IPS-15b (cell line): ENCODE results near the gene KNG1.
"Not testable (repeated sequence)": the region's sequence is repeated elsewhere in the genome, so short reads cannot be mapped to it uniquely, and the experiment has no call there.

Experiments
- H3K27me3 ChIP-seq: one replicate; pipeline ENCODE4 v1.6.1; 2013; ENCODE audit warnings: low read length; ENCODE audit not compliant: control insufficient read depth, insufficient read depth
- H3K36me3 ChIP-seq: one replicate; pipeline ENCODE4 v1.6.1; 2013; ENCODE audit warnings: low read length; ENCODE audit not compliant: control insufficient read depth, insufficient read depth
- H3K4me1 ChIP-seq: one replicate; pipeline ENCODE4 v1.6.1; 2013; ENCODE audit warnings: mild to moderate bottlenecking, low read length; ENCODE audit not compliant: control insufficient read depth, insufficient read depth
- H3K4me3 ChIP-seq: one replicate; pipeline ENCODE4 v1.5.1; 2013; ENCODE audit warnings: low read depth, low read length
- H3K9ac ChIP-seq: one replicate; pipeline ENCODE4 v1.6.1; 2013; ENCODE audit warnings: low read depth, mild to moderate bottlenecking, low read length
- H3K9me3 ChIP-seq: one replicate; pipeline ENCODE4 v1.6.1; 2013; ENCODE audit warnings: mild to moderate bottlenecking, low read length; ENCODE audit not compliant: control insufficient read depth, insufficient read depth

The KNG1 gene

GRCh38 chr3:186717039-186717457 lies at the start of gene KNG1:
Gene KNG1, plus strand, starts transcription at chr3:186717359. Its CDS starts 184 bp downstream, at chr3:186717543.
- Histone ChIP-seq H3K9me3 (no peaks in the 10 kb centered on the region), H3K36me3 (no peaks in the 10 kb centered on the region), H3K27me3 (no peaks in the 10 kb centered on the region), H3K4me3 (no peak within 1 kb of the TSS), H3K9ac (no peak within 1 kb of the TSS), H3K4me1 (no peaks in the 10 kb centered on the region)

GRCh38 chr3:186668426-186668825 lies 48.7 kb upstream of the KNG1 start:
- no peak overlapping the region for H3K4me3 ChIP-seq
- H3K36me3 ChIP-seq, result no peaks in the 10 kb centered on the region
- H3K4me1 ChIP-seq, result peaks cover 15% of the 10 kb centered on the region
- H3K27me3 ChIP-seq, result peaks cover 3% of the 10 kb centered on the region
- no peak overlapping the region for H3K9ac ChIP-seq
- H3K9me3 ChIP-seq, result no peaks in the 10 kb centered on the region

- Histone ChIP-seq H3K9me3 (no peaks in the 10 kb centered on the region), H3K27me3 (peaks cover 3% of the 10 kb centered on the region), H3K36me3 (no peaks in the 10 kb centered on the region), H3K9ac (no peak overlapping the region), H3K4me1 (peaks cover 4% of the 10 kb centered on the region), H3K4me3 (no peak overlapping the region)
These were observed 47.6 kb upstream of the KNG1 start for GRCh38 chr3:186669378-186670084.

- no peaks in the 10 kb centered on the region for H3K9me3 ChIP-seq
- H3K4me3 ChIP-seq, result no peak overlapping the region
- H3K27me3 ChIP-seq, result peaks cover 3% of the 10 kb centered on the region
- no peak overlapping the region for H3K9ac ChIP-seq
- no peaks in the 10 kb centered on the region for H3K4me1 ChIP-seq
- H3K36me3 ChIP-seq, result no peaks in the 10 kb centered on the region
These were observed 47.0 kb upstream of the KNG1 start for GRCh38 chr3:186670155-186670554.

GRCh38 chr3:186671051-186671450 lies 46.1 kb upstream of the KNG1 start:
- H3K9me3 ChIP-seq, result no peaks in the 10 kb centered on the region
- no peaks in the 10 kb centered on the region for H3K36me3 ChIP-seq
- H3K9ac ChIP-seq, result no peak overlapping the region
- H3K4me1 ChIP-seq, result no peaks in the 10 kb centered on the region
- H3K4me3 ChIP-seq, result no peak overlapping the region
- peaks cover 3% of the 10 kb centered on the region for H3K27me3 ChIP-seq

- Histone ChIP-seq H3K9ac (no peak overlapping the region), H3K4me1 (no peaks in the 10 kb centered on the region), H3K27me3 (no peaks in the 10 kb centered on the region), H3K9me3 (no peaks in the 10 kb centered on the region), H3K36me3 (no peaks in the 10 kb centered on the region), H3K4me3 (no peak overlapping the region)
These were observed 38.6 kb upstream of the KNG1 start for GRCh38 chr3:186678604-186679003.

- no peak overlapping the region for H3K4me3 ChIP-seq
- no peak overlapping the region for H3K9ac ChIP-seq
- H3K36me3 ChIP-seq, result no peaks in the 10 kb centered on the region
- H3K9me3 ChIP-seq, result no peaks in the 10 kb centered on the region
- H3K27me3 ChIP-seq, result no peaks in the 10 kb centered on the region
- H3K4me1 ChIP-seq, result no peaks in the 10 kb centered on the region
These were observed 38.0 kb upstream of the KNG1 start for GRCh38 chr3:186679151-186679550.

- Histone ChIP-seq H3K36me3 (no peaks in the 10 kb centered on the region), H3K4me1 (no peaks in the 10 kb centered on the region), H3K27me3 (no peaks in the 10 kb centered on the region), H3K9me3 (peaks cover 6% of the 10 kb centered on the region), H3K4me3 (no peak overlapping the region), H3K9ac (no peak overlapping the region)
These were observed 36.3 kb upstream of the KNG1 start for GRCh38 chr3:186680869-186681268.

GRCh38 chr3:186682812-186683211 lies 34.3 kb upstream of the KNG1 start:
- no peaks in the 10 kb centered on the region for H3K27me3 ChIP-seq

GRCh38 chr3:186683979-186684378 lies 33.2 kb upstream of the KNG1 start:
- Histone ChIP-seq H3K9me3 (peaks cover 9% of the 10 kb centered on the region), H3K9ac (no peak overlapping the region), H3K4me3 (no peak overlapping the region), H3K4me1 (no peaks in the 10 kb centered on the region), H3K36me3 (no peaks in the 10 kb centered on the region), H3K27me3 (no peaks in the 10 kb centered on the region)

More at GRCh38 chr3:186682812-186683211, 34.3 kb upstream of the KNG1 start:
- H3K4me1 ChIP-seq, result no peaks in the 10 kb centered on the region
- no peak overlapping the region for H3K4me3 ChIP-seq
- peaks cover 9% of the 10 kb centered on the region for H3K9me3 ChIP-seq
- H3K9ac ChIP-seq, result no peak overlapping the region
- no peaks in the 10 kb centered on the region for H3K36me3 ChIP-seq

GRCh38 chr3:186686475-186686874 lies 30.7 kb upstream of the KNG1 start:
- not testable (repeated sequence) for H3K4me3 ChIP-seq, H3K9me3 ChIP-seq, H3K4me1 ChIP-seq, H3K9ac ChIP-seq, H3K36me3 ChIP-seq, H3K27me3 ChIP-seq

- H3K4me1 ChIP-seq, result no peaks in the 10 kb centered on the region
- peaks cover 9% of the 10 kb centered on the region for H3K9me3 ChIP-seq
- no peak overlapping the region for H3K4me3 ChIP-seq
- H3K36me3 ChIP-seq, result no peaks in the 10 kb centered on the region
- H3K27me3 ChIP-seq, result no peaks in the 10 kb centered on the region
- no peak overlapping the region for H3K9ac ChIP-seq
These were observed 30.0 kb upstream of the KNG1 start for GRCh38 chr3:186687120-186687651.
